HCT116 (cell line): ENCODE results near the gene SLC38A6. TPM values are rescaled to one million over a fixed set of nuclear protein-coding genes. Genes with fewer than 3 reads are reported as not detected.

Experiments used
- ATAC-seq: fragments of 200-7000 bp; cut with Tn5 transposase; 2 replicates; pipeline ENCODE4 v1.9.1; 2020; ENCODE audit warnings: mild to moderate bottlenecking, moderate library complexity
- BruUV-seq: library from RNA; stranded (reverse); fragments of 400-500 nt; replicated peaks from 2 replicates; lab custom pipeline; 2021; lab: Mats Ljungman, UMichigan
- CTCF ChIA-PET: fragments of 300-600 bp; sonication (Branson Sonifier 250); formaldehyde crosslinking; loops from one replicate; lab custom pipeline; 2021; ENCODE audit warnings: antibody characterized with exemption; lab: Charles Lee
- POLR2A ChIA-PET: fragments of 300-600, 350-600 bp; sonication (Branson Sonifier 250); formaldehyde crosslinking; loops from one replicate; lab custom pipeline; 2021; ENCODE audit warnings: antibody characterized with exemption; lab: Charles Lee
- RAD21 ChIA-PET, 2 experiments: fragments of 300-600 bp; sonication (Branson Sonifier 250); formaldehyde crosslinking; loops; one replicate each; lab custom pipeline; 2023; ENCODE audit warnings: low total read pairs in 2 of 2; ENCODE audit not compliant: uncharacterized antibody in 2 of 2, unreplicated experiment in 2 of 2, low non-redundant PET in 1 of 2; lab: Charles Lee
- DNase-seq: peaks from one replicate; pipeline ENCODE4 v3.0.0-alpha.2; 2010; ENCODE audit warnings: low read depth, low spot score
- H2AFZ ChIP-seq: fragments of 200-600 bp; shearing (Covaris generic), sonication (generic); 2 replicates; pipeline ENCODE4 v1.6.1; 2017; ENCODE audit warnings: low read depth, mixed run types, mixed read lengths, antibody characterized with exemption, low read length; ENCODE audit not compliant: poor library complexity, severe bottlenecking
- H3K27ac ChIP-seq: 2 replicates; pipeline ENCODE4 v1.5.1; 2012; ENCODE audit warnings: low read depth, low read length
- H3K27me3 ChIP-seq: fragments of 200-600 bp; sonication (generic); 2 replicates; pipeline ENCODE4 v1.6.1; 2016; ENCODE audit warnings: mixed run types, low read length, mixed read lengths; ENCODE audit not compliant: insufficient read depth
- H3K36me3 ChIP-seq, 2 experiments: fragments of 200-500 bp in 1 of 2; fragments of 200-600 bp in 1 of 2; sonication (Bioruptor generic) in 1 of 2; sonication (generic) in 1 of 2; 2 replicates each; pipeline versions ENCODE4 v1.5.1 to v1.6.1; 2014 to 2016; ENCODE audit warnings: low read length in 2 of 2, inconsistent platforms in 1 of 2, mixed read lengths in 1 of 2, mixed run types in 1 of 2; ENCODE audit not compliant: insufficient read depth in 2 of 2, control insufficient read depth in 1 of 2
- H3K4me1 ChIP-seq, 2 experiments: fragments of 200-600 bp in 1 of 2; sonication (generic) in 1 of 2; 2 replicates each; pipeline versions ENCODE4 v1.5.1 to v1.6.1; 2012 to 2017; ENCODE audit warnings: low read length in 2 of 2, inconsistent platforms in 1 of 2, mild to moderate bottlenecking in 1 of 2, mixed read lengths in 1 of 2, mixed run types in 1 of 2, moderate library complexity in 1 of 2; ENCODE audit not compliant: insufficient read depth in 2 of 2, control insufficient read depth in 1 of 2
- H3K4me2 ChIP-seq: fragments of 200-600 bp; sonication (generic); 2 replicates; pipeline ENCODE4 v1.6.1; 2017; ENCODE audit warnings: mixed run types, low read length, mixed read lengths
- H3K4me3 ChIP-seq, 2 experiments: fragments of 200-600 bp in 1 of 2; sonication (generic) in 1 of 2; replicated peaks in 1 of 2; 2 replicates each; pipeline ENCODE4 v1.5.1; 2011 to 2016; ENCODE audit warnings: low read length in 2 of 2, control low read depth in 1 of 2, low read depth in 1 of 2, mild to moderate bottlenecking in 1 of 2, mixed read lengths in 1 of 2, mixed run types in 1 of 2
- H3K79me2 ChIP-seq: fragments of 200-600 bp; sonication (generic); 2 replicates; pipeline ENCODE4 v1.6.1; 2017; ENCODE audit warnings: mild to moderate bottlenecking, mixed run types, low read length, moderate library complexity, mixed read lengths; ENCODE audit not compliant: insufficient read depth
- H3K9ac ChIP-seq: fragments of 200-600 bp; sonication (generic); 2 replicates; pipeline ENCODE4 v1.6.1; 2016; ENCODE audit warnings: low read length, mixed read lengths
- H3K9me2 ChIP-seq: fragments of 200-600 bp; sonication (generic), shearing (Covaris generic); 2 replicates; pipeline ENCODE4 v1.6.1; 2017; ENCODE audit warnings: mixed run types, mild to moderate bottlenecking, moderate library complexity; ENCODE audit not compliant: insufficient read depth
- H3K9me3 ChIP-seq, 2 experiments: fragments of 200-500 bp in 1 of 2; fragments of 200-600 bp in 1 of 2; sonication (Bioruptor generic) in 1 of 2; sonication (generic) in 1 of 2; 2 replicates each; pipeline ENCODE4 v1.6.1; 2014 to 2017; ENCODE audit warnings: low read length in 2 of 2, mixed read lengths in 2 of 2, inconsistent platforms in 1 of 2, low read depth in 1 of 2, mild to moderate bottlenecking in 1 of 2, mixed run types in 1 of 2, moderate library complexity in 1 of 2; ENCODE audit not compliant: control insufficient read depth in 1 of 2, insufficient read depth in 1 of 2
- H4K20me1 ChIP-seq: fragments of 200-600 bp; sonication (generic), shearing (Covaris generic); 2 replicates; pipeline ENCODE4 v1.6.1; 2017; ENCODE audit warnings: mixed run types, mild to moderate bottlenecking, moderate library complexity; ENCODE audit not compliant: insufficient read depth
- CEBPB ChIP-seq: IDR thresholded peaks from 2 replicates; pipeline ENCODE4 v1.6.1; 2012; ENCODE audit warnings: low read depth
- EGR1 ChIP-seq: IDR thresholded peaks from 2 replicates; pipeline ENCODE4 v1.6.1; 2012; ENCODE audit warnings: low read depth
- ELF1 ChIP-seq: IDR thresholded peaks from 2 replicates; pipeline ENCODE4 v1.6.1; 2012; ENCODE audit warnings: low read depth, borderline replicate concordance
- EZH2 ChIP-seq: fragments of 200-600 bp; sonication (generic); IDR thresholded peaks from 2 replicates; pipeline ENCODE4 v1.6.1; 2017; ENCODE audit warnings: antibody characterized with exemption, mixed run types
- EZH2phosphoT487 ChIP-seq: fragments of 200-600 bp; IDR thresholded peaks from 2 replicates; pipeline ENCODE4 v1.6.1; 2018; ENCODE audit warnings: antibody characterized with exemption, borderline replicate concordance
- FOSL1 ChIP-seq: IDR thresholded peaks from 2 replicates; pipeline ENCODE4 v1.6.1; 2012; ENCODE audit warnings: low read depth
- JUND ChIP-seq: IDR thresholded peaks from 2 replicates; pipeline ENCODE4 v1.6.1; 2012
- POLR2A ChIP-seq: IDR thresholded peaks from 2 replicates; pipeline ENCODE4 v1.7.0; 2011; ENCODE audit warnings: borderline replicate concordance; ENCODE audit not compliant: insufficient read depth, insufficient read length; ENCODE audit errors: extremely low read depth
- POLR2AphosphoS5 ChIP-seq: IDR thresholded peaks from 2 replicates; pipeline ENCODE4 v1.6.1; 2011; ENCODE audit warnings: mild to moderate bottlenecking, low read depth, low read length, moderate library complexity
- RAD21 ChIP-seq: IDR thresholded peaks from 2 replicates; pipeline ENCODE4 v1.6.1; 2012; ENCODE audit warnings: low read depth, mild to moderate bottlenecking
- SP1 ChIP-seq: IDR thresholded peaks from 2 replicates; pipeline ENCODE4 v1.6.1; 2012; ENCODE audit warnings: low read depth
- TCF7L2 ChIP-seq: IDR thresholded peaks from 2 replicates; pipeline ENCODE4 v1.7.0; 2011; ENCODE audit warnings: borderline replicate concordance, inconsistent platforms; ENCODE audit not compliant: insufficient read depth, insufficient read length; ENCODE audit errors: extremely low read depth
- YY1 ChIP-seq: IDR thresholded peaks from 2 replicates; pipeline ENCODE4 v1.6.1; 2011; ENCODE audit warnings: low read length, low read depth, moderate library complexity, mild to moderate bottlenecking; ENCODE audit not compliant: insufficient replicate concordance; ENCODE audit errors: extremely low read depth
- ZFX ChIP-seq: fragments of 450-650 bp; IDR thresholded peaks from 2 replicates; pipeline ENCODE4 v1.6.1; 2017
- ZNF274 ChIP-seq: fragments of 200-500 bp; sonication (Bioruptor generic); IDR thresholded peaks from 2 replicates; pipeline ENCODE4 v1.6.1; 2014; ENCODE audit warnings: mild to moderate bottlenecking, low read depth, low read length, inconsistent platforms
- intact Hi-C: fragments of 100-400 bp; cut with micrococcal nuclease; formaldehyde crosslinking; loops from 2 replicates; pipeline ENCODE4 v1.10.0; 2022
- total RNA-seq: library from RNA; stranded (reverse); gene quantifications from one replicate; pipeline ENCODE4 v1.2.1, GENCODE V29; 2021; ENCODE audit not compliant: unreplicated experiment
- TF ChIP-seq, protein P1 (sequence below): IDR thresholded peaks from 2 replicates; pipeline ENCODE4 v1.6.1; 2012
- TF ChIP-seq, protein P2 (sequence below), 3 experiments: fragments of 200-600 bp in 1 of 3; sonication (generic) in 1 of 3; IDR thresholded peaks in 2 of 3; conservative IDR thresholded peaks in 1 of 3; 2 replicates each; pipeline ENCODE4 v1.5.1; 2012 to 2017; ENCODE audit warnings: low read depth in 2 of 3, low read length in 2 of 3, antibody characterized with exemption in 1 of 3, borderline replicate concordance in 1 of 3, control low read depth in 1 of 3, mild to moderate bottlenecking in 1 of 3, mixed read lengths in 1 of 3, mixed run types in 1 of 3, moderate library complexity in 1 of 3; ENCODE audit not compliant: insufficient read depth in 1 of 3
- TF ChIP-seq, protein P3 (sequence below): IDR thresholded peaks from 2 replicates; pipeline ENCODE4 v1.6.1; 2012
- TF ChIP-seq, protein P4 (sequence below): IDR thresholded peaks from 2 replicates; pipeline ENCODE4 v1.6.1; 2011; ENCODE audit warnings: mild to moderate bottlenecking, low read length, moderate library complexity; ENCODE audit not compliant: insufficient replicate concordance; ENCODE audit errors: extremely low read depth

The SLC38A6 gene
- total RNA-seq, 1 experiment from 2014 or later: 9.5 TPM

DNA sequence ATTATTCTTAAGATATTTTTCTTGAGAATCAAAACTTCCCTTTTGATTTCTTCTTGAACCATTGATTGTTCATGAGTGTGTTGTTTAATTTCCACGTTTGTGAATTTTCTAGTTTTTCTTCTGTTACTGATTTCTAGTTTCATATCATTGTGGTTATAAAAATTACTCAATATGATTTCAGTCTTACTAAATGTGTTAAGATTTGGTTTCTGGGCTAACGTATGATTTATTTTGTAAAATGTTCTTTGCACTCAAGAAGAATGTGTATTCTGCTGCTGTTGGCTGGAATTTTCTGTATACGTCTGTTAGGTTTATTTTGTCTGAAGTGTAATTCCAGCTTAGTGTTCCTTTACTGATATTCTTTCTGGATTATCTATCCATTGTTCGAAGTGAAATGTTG is 24.8 kb upstream of the SLC38A6 start:
- Histone ChIP-seq H3K36me3 (no peaks in the 10 kb centered on the region; a peak in 1 of 4 replicates), H3K27me3 (no peaks in the 10 kb centered on the region), H3K27ac (no peak overlapping the region), H2AFZ (no peak overlapping the region), H3K9me3 (no peaks in the 10 kb centered on the region; a peak in 1 of 4 replicates), H3K79me2 (no peaks in the 10 kb centered on the region), H3K9ac (no peak overlapping the region), H3K4me2 (no peak overlapping the region), H4K20me1 (no peaks in the 10 kb centered on the region), H3K4me1 (no peaks in the 10 kb centered on the region), H3K9me2 (no peaks in the 10 kb centered on the region), H3K4me3 (no peak overlapping the region)
- DNase-seq (no peak), ATAC-seq (no peak)
- ChIA-PET RAD21 (no interaction called here), POLR2A (no interaction called here), CTCF (no interaction called here)
- TF ChIP-seq, protein P1, sequence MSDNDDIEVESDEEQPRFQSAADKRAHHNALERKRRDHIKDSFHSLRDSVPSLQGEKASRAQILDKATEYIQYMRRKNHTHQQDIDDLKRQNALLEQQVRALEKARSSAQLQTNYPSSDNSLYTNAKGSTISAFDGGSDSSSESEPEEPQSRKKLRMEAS: no peak
- TF ChIP-seq POLR2AphosphoS5: no peak
- no peak for TF ChIP-seq FOSL1
- TF ChIP-seq YY1: no peak
- TF ChIP-seq CEBPB: no peak
- TF ChIP-seq EZH2: no peak
- TF ChIP-seq, protein P2, sequence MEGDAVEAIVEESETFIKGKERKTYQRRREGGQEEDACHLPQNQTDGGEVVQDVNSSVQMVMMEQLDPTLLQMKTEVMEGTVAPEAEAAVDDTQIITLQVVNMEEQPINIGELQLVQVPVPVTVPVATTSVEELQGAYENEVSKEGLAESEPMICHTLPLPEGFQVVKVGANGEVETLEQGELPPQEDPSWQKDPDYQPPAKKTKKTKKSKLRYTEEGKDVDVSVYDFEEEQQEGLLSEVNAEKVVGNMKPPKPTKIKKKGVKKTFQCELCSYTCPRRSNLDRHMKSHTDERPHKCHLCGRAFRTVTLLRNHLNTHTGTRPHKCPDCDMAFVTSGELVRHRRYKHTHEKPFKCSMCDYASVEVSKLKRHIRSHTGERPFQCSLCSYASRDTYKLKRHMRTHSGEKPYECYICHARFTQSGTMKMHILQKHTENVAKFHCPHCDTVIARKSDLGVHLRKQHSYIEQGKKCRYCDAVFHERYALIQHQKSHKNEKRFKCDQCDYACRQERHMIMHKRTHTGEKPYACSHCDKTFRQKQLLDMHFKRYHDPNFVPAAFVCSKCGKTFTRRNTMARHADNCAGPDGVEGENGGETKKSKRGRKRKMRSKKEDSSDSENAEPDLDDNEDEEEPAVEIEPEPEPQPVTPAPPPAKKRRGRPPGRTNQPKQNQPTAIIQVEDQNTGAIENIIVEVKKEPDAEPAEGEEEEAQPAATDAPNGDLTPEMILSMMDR (IDR thresholded peaks at IDR 0.05 in 2 of 3, conservative IDR thresholded peaks at IDR 0.05 in 1 of 3; ENCODE audit: borderline replicate concordance in 1 of 3, insufficient read depth in 1 of 3, low read depth in 2 of 3, low read length in 2 of 3): no peak
- no peak for TF ChIP-seq ZFX
- no peak for TF ChIP-seq SP1
- no peak for TF ChIP-seq EZH2phosphoT487
- TF ChIP-seq JUND: no peak
- TF ChIP-seq EGR1: no peak
- TF ChIP-seq RAD21: no peak
- no peak for TF ChIP-seq POLR2A
- no peak for TF ChIP-seq ELF1
- TF ChIP-seq, protein P3, sequence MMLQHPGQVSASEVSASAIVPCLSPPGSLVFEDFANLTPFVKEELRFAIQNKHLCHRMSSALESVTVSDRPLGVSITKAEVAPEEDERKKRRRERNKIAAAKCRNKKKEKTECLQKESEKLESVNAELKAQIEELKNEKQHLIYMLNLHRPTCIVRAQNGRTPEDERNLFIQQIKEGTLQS: no peak
- TF ChIP-seq TCF7L2: no peak
- TF ChIP-seq, protein P4, sequence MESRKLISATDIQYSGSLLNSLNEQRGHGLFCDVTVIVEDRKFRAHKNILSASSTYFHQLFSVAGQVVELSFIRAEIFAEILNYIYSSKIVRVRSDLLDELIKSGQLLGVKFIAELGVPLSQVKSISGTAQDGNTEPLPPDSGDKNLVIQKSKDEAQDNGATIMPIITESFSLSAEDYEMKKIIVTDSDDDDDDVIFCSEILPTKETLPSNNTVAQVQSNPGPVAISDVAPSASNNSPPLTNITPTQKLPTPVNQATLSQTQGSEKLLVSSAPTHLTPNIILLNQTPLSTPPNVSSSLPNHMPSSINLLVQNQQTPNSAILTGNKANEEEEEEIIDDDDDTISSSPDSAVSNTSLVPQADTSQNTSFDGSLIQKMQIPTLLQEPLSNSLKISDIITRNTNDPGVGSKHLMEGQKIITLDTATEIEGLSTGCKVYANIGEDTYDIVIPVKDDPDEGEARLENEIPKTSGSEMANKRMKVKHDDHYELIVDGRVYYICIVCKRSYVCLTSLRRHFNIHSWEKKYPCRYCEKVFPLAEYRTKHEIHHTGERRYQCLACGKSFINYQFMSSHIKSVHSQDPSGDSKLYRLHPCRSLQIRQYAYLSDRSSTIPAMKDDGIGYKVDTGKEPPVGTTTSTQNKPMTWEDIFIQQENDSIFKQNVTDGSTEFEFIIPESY: no peak
- no peak for TF ChIP-seq ZNF274
- intact Hi-C loops: no loop called here
- no TSS peak for BruUV-seq
